Activated naive CD8-positive, alpha-beta T cell treated with anti-CD3 and anti-CD28 coated beads, Interleukin-2, amount 10 ng/mL, durations not matched to agents 7 days and 5 days (primary cell): Measurements from ENCODE around the gene CAPN10. TPM values are rescaled to one million over a fixed set of nuclear protein-coding genes. Genes with fewer than 3 reads are reported as not detected.

Experiments
- ATAC-seq: fragments of 150-1000 bp; cut with Tn5 transposase; one replicate; pipeline ENCODE4 v1.10.0; 2021; ENCODE audit warnings: low read depth, moderate library complexity
- POLR2A ChIA-PET: fragments of 350-600 bp; sonication (Branson Sonifier 250); formaldehyde crosslinking; loops from one replicate; lab custom pipeline; 2021; ENCODE audit warnings: antibody characterized with exemption; lab: Charles Lee
- DNase-seq: peaks from one replicate; pipeline ENCODE4 v3.0.0; 2021
- H3K27ac Mint-ChIP-seq: one replicate; pipeline ENCODE4 v1.8.0; 2022; ENCODE audit warnings: mild to moderate bottlenecking, mixed read lengths
- H3K27me3 Mint-ChIP-seq: one replicate; pipeline ENCODE4 v1.8.0; 2022; ENCODE audit warnings: mild to moderate bottlenecking, moderate library complexity, mixed read lengths
- H3K36me3 Mint-ChIP-seq: one replicate; pipeline ENCODE4 v1.8.0; 2021; ENCODE audit warnings: mild to moderate bottlenecking, mixed read lengths
- H3K4me1 Mint-ChIP-seq: one replicate; pipeline ENCODE4 v1.8.0; 2021; ENCODE audit warnings: mixed read lengths
- H3K4me3 Mint-ChIP-seq: one replicate; pipeline ENCODE4 v1.8.0; 2022; ENCODE audit warnings: mild to moderate bottlenecking, moderate library complexity, mixed read lengths
- H3K9me3 Mint-ChIP-seq: one replicate; pipeline ENCODE4 v1.8.0; 2021; ENCODE audit warnings: mixed read lengths
- total RNA-seq, 2 experiments: library from RNA; stranded (reverse); gene quantifications; one replicate each; pipeline ENCODE4 v1.2.3, GENCODE V29; 2021

Gene CAPN10
- total RNA-seq, 2 experiments from 2014 or later: 72.3 to 74.2 TPM

- Mint-ChIP-seq H3K4me1 (peaks cover 10% of the 10 kb centered on the region), H3K4me3 (no peak overlapping the region), H3K27ac (no peak overlapping the region), H3K9me3 (no peaks in the 10 kb centered on the region), H3K36me3 (no peaks in the 10 kb centered on the region), H3K27me3 (peaks cover 13% of the 10 kb centered on the region)
- DNase-seq (no peak), ATAC-seq (no peak)
- POLR2A ChIA-PET: no interaction called here
Measured at GRCh38 chr2:240643811-240644150, 57.2 kb downstream of the CAPN10 start.

GRCh38 chr2:240644171-240644651 lies 57.7 kb downstream of the CAPN10 start:
- DNase-seq: no peak

GRCh38 chr2:240644859-240645301 lies 58.3 kb downstream of the CAPN10 start:
- peaks cover 10% of the 10 kb centered on the region for H3K4me1 Mint-ChIP-seq
- no peaks in the 10 kb centered on the region for H3K36me3 Mint-ChIP-seq
- peaks cover 22% of the 10 kb centered on the region for H3K27me3 Mint-ChIP-seq
- H3K9me3 Mint-ChIP-seq: no peaks in the 10 kb centered on the region
- H3K27ac Mint-ChIP-seq: no peak overlapping the region
- ATAC-seq: no peak
- no peak for DNase-seq
- H3K4me3 Mint-ChIP-seq: no peak overlapping the region
- POLR2A ChIA-PET: no interaction called here

More at GRCh38 chr2:240644171-240644651, 57.7 kb downstream of the CAPN10 start:
- Mint-ChIP-seq H3K4me3 (no peak overlapping the region), H3K36me3 (no peaks in the 10 kb centered on the region), H3K27me3 (peaks cover 16% of the 10 kb centered on the region), H3K9me3 (no peaks in the 10 kb centered on the region), H3K27ac (no peak overlapping the region), H3K4me1 (peaks cover 10% of the 10 kb centered on the region)
- no peak for ATAC-seq
- POLR2A ChIA-PET: no interaction called here

GRCh38 chr2:240645346-240645745 lies 58.8 kb downstream of the CAPN10 start:
- H3K4me3 Mint-ChIP-seq: no peak overlapping the region
- H3K36me3 Mint-ChIP-seq: no peaks in the 10 kb centered on the region
- POLR2A ChIA-PET: no interaction called here
- no peaks in the 10 kb centered on the region for H3K9me3 Mint-ChIP-seq
- peaks cover 10% of the 10 kb centered on the region for H3K4me1 Mint-ChIP-seq
- no peak overlapping the region for H3K27ac Mint-ChIP-seq
- peaks cover 22% of the 10 kb centered on the region for H3K27me3 Mint-ChIP-seq
- ATAC-seq (no peak), DNase-seq (no peak)

GRCh38 chr2:240645801-240646175 lies 59.3 kb downstream of the CAPN10 start:
- Mint-ChIP-seq H3K27ac (no peak overlapping the region), H3K4me3 (no peak overlapping the region), H3K36me3 (no peaks in the 10 kb centered on the region), H3K27me3 (peaks cover 22% of the 10 kb centered on the region), H3K9me3 (peaks cover under 1% of the 10 kb centered on the region), H3K4me1 (peaks cover 10% of the 10 kb centered on the region)
- POLR2A ChIA-PET: interaction anchor here (1.6 kb wide), 1 partner anchor 59 kb away, joined by 7 read pairs; the partner anchor contains the start of gene CAPN10
- ATAC-seq (no peak), DNase-seq (no peak)

- Mint-ChIP-seq H3K27ac (no peak overlapping the region), H3K9me3 (peaks cover 4% of the 10 kb centered on the region), H3K4me1 (peaks cover 10% of the 10 kb centered on the region), H3K4me3 (no peak overlapping the region), H3K36me3 (no peaks in the 10 kb centered on the region), H3K27me3 (peaks cover 22% of the 10 kb centered on the region)
- ATAC-seq (no peak), DNase-seq (peak; percentile 38)
- POLR2A ChIA-PET: interaction anchor here (1.6 kb wide), 1 partner anchor 60 kb away, joined by 7 read pairs; the partner anchor contains the start of gene CAPN10
Measured at GRCh38 chr2:240646176-240646899, 59.8 kb downstream of the CAPN10 start.

- DNase-seq: no peak
- POLR2A ChIA-PET: interaction anchor here (1.6 kb wide), 1 partner anchor 60 kb away, joined by 7 read pairs; the partner anchor contains the start of gene CAPN10
- H3K9me3 Mint-ChIP-seq: peaks cover 4% of the 10 kb centered on the region
Measured at GRCh38 chr2:240646900-240647502, 60.5 kb downstream of the CAPN10 start.

GRCh38 chr2:240647503-240648154 lies 61.1 kb downstream of the CAPN10 start:
- POLR2A ChIA-PET: interaction anchor here (1.6 kb wide), 1 partner anchor 61 kb away, joined by 7 read pairs; the partner anchor contains the start of gene CAPN10
- DNase-seq (no peak), ATAC-seq (no peak)
- Mint-ChIP-seq H3K27ac (no peak overlapping the region), H3K27me3 (peaks cover 25% of the 10 kb centered on the region), H3K9me3 (peaks cover 4% of the 10 kb centered on the region), H3K4me3 (no peak overlapping the region), H3K36me3 (no peaks in the 10 kb centered on the region), H3K4me1 (peaks cover 10% of the 10 kb centered on the region)

More at GRCh38 chr2:240646900-240647502, 60.5 kb downstream of the CAPN10 start:
- no peak overlapping the region for H3K27ac Mint-ChIP-seq
- no peak overlapping the region for H3K4me3 Mint-ChIP-seq
- no peaks in the 10 kb centered on the region for H3K36me3 Mint-ChIP-seq
- peaks cover 10% of the 10 kb centered on the region for H3K4me1 Mint-ChIP-seq
- ATAC-seq: no peak
- peaks cover 22% of the 10 kb centered on the region for H3K27me3 Mint-ChIP-seq

GRCh38 chr2:240648155-240648649 lies 61.7 kb downstream of the CAPN10 start:
- H3K9me3 Mint-ChIP-seq: peaks cover 4% of the 10 kb centered on the region
- peaks cover 28% of the 10 kb centered on the region for H3K27me3 Mint-ChIP-seq
- no peaks in the 10 kb centered on the region for H3K36me3 Mint-ChIP-seq
- peaks cover 10% of the 10 kb centered on the region for H3K4me1 Mint-ChIP-seq
- no peak overlapping the region for H3K27ac Mint-ChIP-seq
- DNase-seq: no peak
- no peak overlapping the region for H3K4me3 Mint-ChIP-seq
- ATAC-seq: no peak
- POLR2A ChIA-PET: no interaction called here

Other genes starting within 250 kb of the CAPN10 start
- gene GPC1, start 151.1 kb upstream of the CAPN10 start, total RNA-seq: 1 to 10 TPM; 3.4 to 4.7 TPM
- 10 to 100 TPM; 50.9 to 53.2 TPM for gene ANKMY1, start 28.7 kb upstream of the CAPN10 start, total RNA-seq
- gene DUSP28, start 26.4 kb upstream of the CAPN10 start, total RNA-seq: 10 to 100 TPM; 12.3 to 13.8 TPM
- gene RNPEPL1, start 18.2 kb upstream of the CAPN10 start, total RNA-seq: 100 to 1,000 TPM; 124 TPM
- 10 to 100 TPM; 19.2 to 19.3 TPM for gene GPR35, start 38.7 kb downstream of the CAPN10 start, total RNA-seq
- not detected for gene AQP12B, start 96.2 kb downstream of the CAPN10 start, total RNA-seq
- gene AQP12A, start 105.1 kb downstream of the CAPN10 start, total RNA-seq: not detected
- gene KIF1A, start 233.5 kb downstream of the CAPN10 start, total RNA-seq: 1 to 10 TPM; 2.0 to 2.3 TPM